Ovary (tissue), 3 donors: Measurements from ENCODE around the gene U2SURP.

Source experiments
- POLR2A ChIP-seq: fragments of 450-650 bp; IDR thresholded peaks from one replicate; pipeline ENCODE4 v1.6.1; 2017; ENCODE audit warnings: antibody characterized with exemption, mild to moderate bottlenecking, moderate library complexity
- TF ChIP-seq, protein P1 (sequence below), 3 donors: fragments of 450-650 bp in 2 of 3; fragments of 200-600 bp in 1 of 3; IDR thresholded peaks; one replicate each; pipeline versions ENCODE4 v1.5.1 to v1.8.0; 2016 to 2022; ENCODE audit warnings: antibody characterized with exemption in 3 of 3, mild to moderate bottlenecking in 1 of 3
- donor health status: DM: no; HTN: no; CAD: no.

DNA sequence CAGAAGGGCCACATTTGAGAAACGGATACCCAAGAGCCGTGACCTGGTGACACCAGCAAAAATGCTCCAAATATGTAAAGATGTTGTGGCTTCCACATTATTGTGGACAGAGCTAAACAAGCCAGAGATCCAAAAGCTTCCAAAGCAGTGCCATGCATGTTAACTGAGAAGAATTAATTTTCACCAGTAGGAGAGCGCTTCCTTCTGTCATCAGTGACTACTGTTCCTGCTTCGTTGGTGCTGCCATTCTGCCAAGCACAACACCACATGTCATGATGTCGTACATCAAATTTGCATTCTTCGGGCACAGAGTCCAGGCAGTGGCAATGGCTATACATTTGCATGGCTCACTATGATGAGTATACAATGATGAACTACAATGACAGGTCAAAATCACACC lies 99.1 kb downstream of the U2SURP start:
- TF ChIP-seq POLR2A, result no peak
- TF ChIP-seq, protein P1, sequence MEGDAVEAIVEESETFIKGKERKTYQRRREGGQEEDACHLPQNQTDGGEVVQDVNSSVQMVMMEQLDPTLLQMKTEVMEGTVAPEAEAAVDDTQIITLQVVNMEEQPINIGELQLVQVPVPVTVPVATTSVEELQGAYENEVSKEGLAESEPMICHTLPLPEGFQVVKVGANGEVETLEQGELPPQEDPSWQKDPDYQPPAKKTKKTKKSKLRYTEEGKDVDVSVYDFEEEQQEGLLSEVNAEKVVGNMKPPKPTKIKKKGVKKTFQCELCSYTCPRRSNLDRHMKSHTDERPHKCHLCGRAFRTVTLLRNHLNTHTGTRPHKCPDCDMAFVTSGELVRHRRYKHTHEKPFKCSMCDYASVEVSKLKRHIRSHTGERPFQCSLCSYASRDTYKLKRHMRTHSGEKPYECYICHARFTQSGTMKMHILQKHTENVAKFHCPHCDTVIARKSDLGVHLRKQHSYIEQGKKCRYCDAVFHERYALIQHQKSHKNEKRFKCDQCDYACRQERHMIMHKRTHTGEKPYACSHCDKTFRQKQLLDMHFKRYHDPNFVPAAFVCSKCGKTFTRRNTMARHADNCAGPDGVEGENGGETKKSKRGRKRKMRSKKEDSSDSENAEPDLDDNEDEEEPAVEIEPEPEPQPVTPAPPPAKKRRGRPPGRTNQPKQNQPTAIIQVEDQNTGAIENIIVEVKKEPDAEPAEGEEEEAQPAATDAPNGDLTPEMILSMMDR (IDR thresholded peaks at IDR 0.05), result no peak
